NCI-H1092 treated with DMSO at 0.1 percent for 48 hours (cell line): ENCODE results near the gene CCDC74B.
"Not testable (repeated sequence)": the region's sequence is repeated elsewhere in the genome, so short reads cannot be mapped to it uniquely, and the experiment has no call there.

Experiments
- DNase-seq: peaks from one replicate; lab custom pipeline; 2025; lab: John Stamatoyannopoulos, UW

CCDC74B gene

DNA sequence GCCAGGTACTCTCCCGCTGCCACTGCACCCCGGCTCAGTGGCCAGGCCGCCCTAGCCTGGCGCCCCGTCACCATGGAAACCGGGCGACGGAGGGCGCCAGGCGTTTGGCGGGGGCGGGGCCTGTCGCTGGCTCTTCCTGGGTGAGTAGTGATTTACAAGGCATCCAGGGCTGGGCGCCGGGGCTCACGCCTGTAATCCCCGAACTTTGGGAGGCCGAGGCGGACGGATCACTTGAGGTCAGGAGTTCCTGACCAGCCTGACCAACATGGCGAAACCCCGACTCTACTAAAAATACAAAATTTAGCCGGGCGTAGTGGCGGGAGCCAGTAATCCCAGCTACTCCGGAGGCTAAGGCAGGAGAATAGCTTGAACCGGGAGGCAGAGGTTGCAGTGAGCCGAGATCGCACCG is at the start of gene CCDC74B:
TSS of gene CCDC74B (minus strand) at position 107 of the 409 bp plus-strand sequence. CDS start 116 bp downstream, outside the sequence.
- peak; percentile 48 for DNase-seq

DNA sequence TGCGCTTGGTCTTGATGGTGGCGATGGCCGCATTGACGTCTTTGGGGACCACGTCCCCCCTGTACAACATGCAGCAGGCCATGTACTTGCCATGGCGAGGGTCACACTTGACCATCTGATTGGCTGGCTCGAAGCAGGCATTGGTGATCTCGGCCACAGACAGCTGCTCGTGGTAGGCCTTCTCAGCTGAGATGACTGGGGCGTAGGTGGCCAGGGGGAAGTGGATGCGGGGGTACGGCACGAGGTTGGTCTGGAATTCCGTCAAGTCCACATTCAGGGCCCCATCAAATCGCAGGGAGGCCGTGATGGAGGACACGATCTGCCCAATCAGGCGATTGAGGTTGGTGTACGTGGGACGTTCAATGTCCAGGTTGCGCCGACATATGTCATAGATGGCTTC is 48.9 kb upstream of the CCDC74B start:
- not testable (repeated sequence) for DNase-seq

DNA sequence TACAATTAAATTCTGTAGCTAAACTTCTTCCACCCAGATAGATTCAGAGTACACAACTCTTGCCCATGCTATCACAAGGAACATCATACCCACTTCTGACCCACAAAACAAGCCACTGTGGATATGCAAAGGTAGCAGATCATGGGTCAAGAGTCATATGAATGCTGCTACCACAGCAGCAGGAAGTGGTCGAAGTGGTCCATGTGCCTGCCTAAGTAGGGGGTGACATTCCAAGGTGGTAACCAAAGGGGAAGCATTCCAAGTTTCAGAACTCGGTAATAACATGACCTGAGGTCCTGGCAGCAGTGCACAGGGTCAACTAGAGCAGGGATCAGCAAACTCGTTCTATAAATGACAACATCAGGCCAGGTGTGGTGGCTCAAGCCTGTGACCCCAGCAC is 47.5 kb upstream of the CCDC74B start:
- DNase-seq = not testable (repeated sequence)

DNA sequence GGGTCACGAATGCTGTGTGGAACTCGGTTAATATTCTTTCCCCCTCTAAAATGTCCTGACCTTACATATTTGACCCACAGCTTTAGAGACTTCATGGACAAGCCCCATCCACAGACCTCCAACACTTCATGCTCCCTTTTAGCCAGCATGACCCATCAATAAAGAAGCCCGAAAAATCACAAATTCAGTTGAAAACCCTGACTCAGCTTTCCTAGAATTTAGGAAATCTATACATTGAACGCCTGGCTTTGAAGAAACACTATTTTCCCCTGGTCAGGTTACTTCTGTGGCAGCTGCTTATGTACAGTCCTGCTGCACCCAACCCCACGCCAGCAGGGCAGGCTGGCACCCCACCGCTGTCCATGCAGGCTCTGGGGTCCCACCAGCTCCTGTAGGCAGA is 46.4 kb upstream of the CCDC74B start:
- not testable (repeated sequence) for DNase-seq

DNA sequence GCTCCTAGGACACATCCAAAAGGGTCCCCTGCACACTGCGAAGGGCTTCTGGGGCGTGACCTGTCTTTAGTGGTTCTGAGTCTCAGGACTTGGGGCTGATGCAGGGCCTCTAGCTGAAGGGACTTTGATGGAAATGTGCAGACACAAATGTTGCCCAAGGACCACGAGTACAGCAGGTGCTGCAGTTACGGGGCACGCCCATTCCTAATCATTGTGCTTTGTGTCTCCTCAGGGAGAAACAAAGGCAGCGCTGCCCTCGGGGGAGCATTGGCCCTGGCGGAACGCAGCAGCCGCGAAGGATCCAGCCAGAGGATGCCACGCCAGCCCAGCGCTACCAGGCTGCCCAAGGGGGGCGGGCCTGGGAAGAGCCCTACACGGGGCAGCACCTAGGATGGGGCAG is 45.3 kb upstream of the CCDC74B start:
- no peak for DNase-seq

DNA sequence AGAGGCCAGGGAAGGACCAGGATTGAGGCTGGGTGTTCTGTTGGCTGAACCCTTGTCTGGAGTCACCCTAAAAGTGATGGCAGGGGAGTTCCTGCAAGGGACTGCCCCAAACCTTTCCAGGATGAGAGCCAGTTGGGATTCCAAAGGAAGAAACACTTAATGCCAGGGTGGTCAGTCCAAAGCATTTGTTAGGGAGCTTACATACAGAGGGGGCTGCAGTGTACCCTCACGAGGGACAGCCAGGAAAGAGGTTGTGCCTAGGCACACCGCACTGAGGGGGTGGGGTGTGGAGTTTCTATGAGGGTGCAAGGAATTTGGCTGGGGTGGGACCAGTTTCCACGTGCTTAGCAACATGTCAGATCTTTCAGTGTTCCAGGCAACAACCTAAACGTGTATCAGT is 44.0 kb upstream of the CCDC74B start:
- not testable (repeated sequence) for DNase-seq

DNA sequence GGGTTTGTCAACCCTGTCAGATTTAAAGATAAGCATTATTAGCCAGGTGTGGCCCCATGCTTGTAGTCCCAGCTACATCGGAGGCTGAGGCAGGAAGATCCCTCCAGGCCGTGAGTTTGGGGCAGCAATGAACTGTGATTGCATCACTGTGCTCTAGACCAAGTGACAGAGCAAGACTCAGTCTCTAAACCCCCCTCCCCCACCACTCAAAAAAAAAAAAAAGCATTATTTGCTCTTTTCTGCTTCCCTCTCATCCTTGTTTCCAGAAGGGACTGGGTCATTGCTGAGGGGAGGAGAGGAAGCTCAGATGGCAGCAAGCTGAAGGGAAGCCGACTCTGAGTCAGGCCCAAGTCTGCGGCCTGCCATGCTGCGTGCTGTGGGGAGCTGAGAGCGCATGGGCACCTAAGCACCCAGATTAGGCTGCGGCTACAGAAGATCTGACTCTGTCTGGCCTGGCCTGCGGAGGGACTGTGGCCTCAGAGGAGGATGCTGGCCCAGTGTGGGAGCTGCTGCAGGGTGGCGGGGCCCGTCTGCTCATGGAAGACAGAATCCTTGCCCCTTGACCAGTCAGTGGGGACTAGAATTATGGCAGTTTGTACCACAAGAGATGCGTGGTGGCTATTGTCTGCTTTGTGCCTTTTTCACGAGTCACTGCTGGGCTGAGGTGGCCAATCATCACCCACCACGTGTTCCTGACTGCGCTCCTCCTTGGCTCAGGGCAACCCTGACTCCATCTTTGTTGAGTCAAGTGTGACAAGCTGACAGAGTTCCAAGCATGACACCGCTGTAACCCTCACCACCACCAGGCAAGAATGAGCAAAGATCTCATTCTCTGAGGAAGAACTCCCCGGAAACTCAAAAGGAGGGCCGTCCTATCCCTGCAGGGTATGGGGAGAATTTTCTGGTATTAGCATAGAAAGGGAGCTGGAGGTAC is 43.2 kb upstream of the CCDC74B start:
- not testable (repeated sequence) for DNase-seq

DNA sequence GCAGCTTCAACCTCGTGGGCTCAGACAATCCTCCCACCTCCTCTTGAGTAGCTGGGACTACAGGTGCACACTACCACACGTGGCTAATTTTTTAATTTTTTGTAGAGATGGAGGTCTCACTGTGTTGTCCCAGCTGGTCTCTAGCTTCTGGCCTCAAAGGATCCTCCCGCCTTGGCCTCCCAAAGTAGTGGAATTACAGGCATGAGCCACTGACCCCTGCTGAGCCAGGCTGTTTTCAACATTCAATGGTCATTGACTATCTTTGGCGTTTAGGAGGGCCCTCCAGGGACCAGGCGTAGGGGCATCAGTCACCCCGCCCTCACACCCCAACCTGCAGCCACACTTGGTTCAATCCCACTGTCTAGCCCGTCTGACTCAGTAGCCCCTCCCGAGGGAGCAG is 42.4 kb upstream of the CCDC74B start:
- DNase-seq = no peak

DNA sequence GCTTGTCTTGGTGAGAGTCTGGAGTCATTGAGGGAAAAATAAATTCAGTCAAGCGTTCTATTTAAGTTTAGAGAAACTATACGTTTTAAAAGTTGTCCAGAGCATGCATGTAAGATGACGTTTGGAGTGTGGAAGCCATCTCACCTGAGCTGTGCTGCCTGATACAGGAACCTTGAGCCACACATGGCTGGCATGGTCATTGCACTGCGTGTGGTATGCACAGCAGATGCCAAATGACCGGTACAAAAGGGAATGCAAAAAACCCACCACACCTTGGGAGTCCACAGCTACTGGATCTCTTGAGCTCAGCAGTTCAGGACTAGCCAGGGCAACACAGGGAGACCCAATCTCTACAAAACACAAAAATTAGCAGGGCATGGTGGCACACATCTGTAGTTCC is 41.5 kb upstream of the CCDC74B start:
- no peak for DNase-seq

DNA sequence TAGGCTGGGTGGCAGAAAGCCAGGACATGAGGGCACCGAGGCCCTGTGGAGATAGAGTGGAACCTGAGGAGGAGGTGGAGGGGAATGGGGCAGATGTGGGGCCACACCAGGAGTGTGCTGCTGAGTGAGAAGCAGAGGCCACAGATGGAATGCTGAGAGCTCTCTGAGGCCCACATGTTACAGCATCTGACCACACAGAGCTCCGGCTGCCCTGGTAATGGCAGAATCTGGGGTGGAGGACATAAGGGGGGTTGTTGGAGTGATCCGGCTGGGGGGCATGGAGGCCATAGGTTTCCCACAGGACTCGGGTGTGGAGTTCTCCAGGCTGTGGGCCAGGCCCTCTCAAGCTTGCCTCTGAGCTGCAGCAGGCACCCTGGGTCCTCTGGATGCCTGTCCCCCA is 41.0 kb upstream of the CCDC74B start:
- no peak for DNase-seq

DNA sequence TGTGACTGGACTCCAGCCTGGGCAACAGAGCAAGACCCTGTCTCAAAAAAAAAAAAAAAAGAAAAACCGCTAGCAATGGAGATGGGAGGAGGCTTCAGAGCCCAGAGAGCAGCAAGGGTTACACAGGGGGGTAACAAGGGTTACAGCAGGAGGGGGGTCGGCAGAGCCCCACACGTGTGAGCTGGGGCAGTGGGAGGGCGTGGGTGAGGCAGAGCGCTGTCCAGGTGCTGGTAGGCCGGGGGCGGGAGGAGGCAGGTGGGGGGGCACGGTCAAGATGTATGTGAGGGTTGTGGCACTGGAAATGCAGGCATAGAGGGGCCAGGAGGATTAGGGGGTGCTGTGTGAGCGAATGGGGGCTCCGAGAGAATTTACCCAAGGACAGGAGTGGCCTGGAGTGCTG is 40.5 kb upstream of the CCDC74B start:
- DNase-seq = no peak

DNA sequence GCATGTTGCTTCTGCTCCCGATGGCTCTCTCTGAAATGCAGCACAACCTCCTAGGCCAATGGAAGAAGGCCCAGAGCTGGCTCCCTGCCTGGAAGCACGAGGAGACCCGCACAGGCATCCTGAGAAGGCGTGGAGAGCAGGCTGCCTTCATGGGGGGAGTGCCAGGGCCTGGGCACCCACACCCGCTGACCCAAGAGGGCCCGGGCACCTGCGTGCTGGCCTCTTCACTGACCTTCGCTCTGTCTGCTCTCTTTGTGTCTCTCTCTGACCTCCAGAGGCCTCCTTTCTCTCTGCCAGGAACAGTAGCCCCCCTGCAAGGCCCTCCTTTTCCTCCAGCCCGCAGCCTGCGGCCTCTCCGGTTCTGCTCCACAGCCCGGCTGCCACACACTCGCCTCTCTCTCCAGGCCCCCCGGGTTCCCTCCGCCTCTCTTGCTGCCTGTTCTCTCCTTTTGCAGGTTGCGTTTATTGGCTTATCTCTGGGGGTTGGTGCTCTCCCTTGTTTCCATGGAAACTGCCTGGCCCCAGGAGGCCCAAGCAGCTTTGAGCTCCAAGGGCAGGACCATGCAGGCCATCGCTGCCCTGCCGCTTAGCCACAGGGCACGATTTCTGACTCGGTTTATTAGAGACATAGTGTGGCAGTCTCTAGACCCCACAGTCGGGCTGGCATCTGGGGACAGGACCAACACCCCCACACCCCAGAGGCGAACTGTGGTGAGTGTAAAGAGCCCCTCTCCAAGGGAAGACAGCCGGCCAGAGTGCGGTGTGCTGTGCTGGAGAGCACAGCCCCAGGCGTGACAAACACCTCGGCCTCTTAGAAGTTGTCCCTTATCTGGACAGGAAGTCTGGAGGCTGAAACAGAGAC is 38.8 kb upstream of the CCDC74B start:
- DNase-seq = no peak

DNA sequence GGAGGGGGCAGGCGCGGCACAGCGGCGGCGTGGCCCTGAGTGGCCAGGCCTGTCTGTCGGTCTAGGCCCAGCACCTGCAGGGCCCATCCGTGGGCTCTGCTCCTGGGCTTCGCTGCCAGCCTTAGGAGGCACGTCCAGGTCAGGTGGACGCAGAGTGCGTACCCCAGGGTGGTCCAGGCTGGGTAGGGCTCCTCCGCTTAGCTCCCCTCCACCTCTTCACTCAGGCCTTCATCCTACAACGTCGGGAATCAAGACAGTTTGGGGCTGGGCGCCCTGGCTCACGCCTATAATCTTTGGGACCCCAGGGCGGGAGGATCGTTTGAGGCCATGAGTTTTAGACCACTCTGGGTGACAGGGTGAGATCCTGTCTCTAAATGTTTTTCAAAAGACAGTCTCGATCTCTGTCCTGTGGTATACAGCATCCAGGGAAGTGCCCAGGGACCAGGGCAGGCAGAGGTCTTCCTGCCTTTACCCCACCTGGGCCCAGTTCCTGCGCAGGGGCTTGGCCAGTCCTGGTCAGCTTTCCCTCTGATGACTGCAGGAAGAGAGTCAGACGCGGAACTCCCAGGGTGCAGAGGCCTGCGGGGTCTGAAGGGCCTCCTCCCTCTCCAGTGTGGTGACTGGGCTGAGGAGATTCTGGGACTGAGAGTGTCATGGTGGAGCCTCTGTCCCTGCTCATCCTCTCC is 38.1 kb upstream of the CCDC74B start:
- not testable (repeated sequence) for DNase-seq

DNA sequence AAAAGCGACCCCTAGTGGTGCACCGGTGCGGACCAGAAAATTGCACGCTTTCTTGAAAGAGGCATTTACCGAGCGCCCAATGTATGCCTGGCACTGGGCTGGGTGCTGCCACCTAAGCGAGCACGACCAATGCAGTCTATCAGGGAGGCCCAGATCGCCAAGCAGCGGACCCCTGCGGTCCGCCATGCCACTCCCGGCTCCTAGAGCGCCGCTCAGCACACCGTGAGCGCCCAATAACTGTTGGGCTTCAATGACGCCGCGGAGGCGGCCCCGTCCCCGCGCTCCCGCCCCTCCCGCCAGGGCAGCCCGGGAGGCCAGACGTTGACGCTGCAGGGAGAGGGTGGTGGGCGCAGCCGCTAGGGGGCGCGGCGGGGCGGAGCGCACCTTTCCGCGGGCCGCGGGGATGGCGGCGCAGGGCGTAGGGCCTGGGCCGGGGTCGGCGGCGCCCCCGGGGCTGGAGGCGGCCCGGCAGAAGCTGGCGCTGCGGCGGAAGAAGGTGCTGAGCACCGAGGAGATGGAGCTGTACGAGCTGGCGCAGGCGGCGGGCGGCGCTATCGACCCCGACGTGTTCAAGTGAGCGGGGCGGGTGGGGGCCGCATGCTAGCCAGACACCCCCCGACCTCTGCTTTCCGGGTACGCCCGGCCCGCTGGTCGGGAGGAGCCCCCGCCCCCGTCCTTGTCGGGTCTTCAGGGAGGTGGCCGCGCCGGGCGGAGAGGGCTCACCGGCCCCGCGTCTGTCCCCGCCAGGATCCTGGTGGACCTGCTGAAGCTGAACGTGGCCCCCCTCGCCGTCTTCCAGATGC is 37.2 kb upstream of the CCDC74B start, which contains the start of gene MZT2B:
TSS of gene MZT2B (plus strand) at position 383 of the 803 bp plus-strand sequence. CDS start at position 404, 21 bp downstream.
- peak; percentile 71 for DNase-seq

DNA sequence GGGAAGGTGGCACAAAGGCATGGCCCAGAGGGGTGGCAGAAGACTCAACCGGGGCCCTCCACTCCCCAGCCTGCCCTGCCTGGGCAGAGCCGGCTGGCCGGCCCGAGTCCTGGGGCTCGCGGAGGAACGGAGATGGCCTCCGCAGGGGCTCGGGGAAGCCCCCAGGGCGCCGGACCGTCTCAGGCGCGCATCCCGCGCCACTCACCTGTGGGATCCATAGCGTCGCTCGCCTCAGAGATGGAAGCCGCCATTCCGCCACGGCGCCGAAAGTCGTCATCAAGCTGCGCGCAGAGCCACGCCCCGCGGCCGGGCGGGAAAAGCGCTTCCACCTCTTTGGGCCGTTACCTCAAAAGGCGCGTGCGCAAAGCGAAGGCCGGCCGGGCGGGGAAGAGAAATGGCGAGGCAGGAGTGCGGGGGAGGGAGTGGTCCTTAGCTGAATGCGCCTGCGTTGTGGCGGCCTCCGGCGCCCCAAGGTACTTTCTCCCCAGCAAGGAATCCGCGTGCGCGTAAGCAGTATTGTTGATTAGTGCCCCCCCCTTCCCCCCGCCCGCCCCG is 36.5 kb upstream of the CCDC74B start, which contains the start of gene SMPD4:
TSS of gene SMPD4 (minus strand) at position 278 of the 555 bp plus-strand sequence. CDS start 5,010 bp downstream, outside the sequence.
- DNase-seq = peak; percentile 88

DNA sequence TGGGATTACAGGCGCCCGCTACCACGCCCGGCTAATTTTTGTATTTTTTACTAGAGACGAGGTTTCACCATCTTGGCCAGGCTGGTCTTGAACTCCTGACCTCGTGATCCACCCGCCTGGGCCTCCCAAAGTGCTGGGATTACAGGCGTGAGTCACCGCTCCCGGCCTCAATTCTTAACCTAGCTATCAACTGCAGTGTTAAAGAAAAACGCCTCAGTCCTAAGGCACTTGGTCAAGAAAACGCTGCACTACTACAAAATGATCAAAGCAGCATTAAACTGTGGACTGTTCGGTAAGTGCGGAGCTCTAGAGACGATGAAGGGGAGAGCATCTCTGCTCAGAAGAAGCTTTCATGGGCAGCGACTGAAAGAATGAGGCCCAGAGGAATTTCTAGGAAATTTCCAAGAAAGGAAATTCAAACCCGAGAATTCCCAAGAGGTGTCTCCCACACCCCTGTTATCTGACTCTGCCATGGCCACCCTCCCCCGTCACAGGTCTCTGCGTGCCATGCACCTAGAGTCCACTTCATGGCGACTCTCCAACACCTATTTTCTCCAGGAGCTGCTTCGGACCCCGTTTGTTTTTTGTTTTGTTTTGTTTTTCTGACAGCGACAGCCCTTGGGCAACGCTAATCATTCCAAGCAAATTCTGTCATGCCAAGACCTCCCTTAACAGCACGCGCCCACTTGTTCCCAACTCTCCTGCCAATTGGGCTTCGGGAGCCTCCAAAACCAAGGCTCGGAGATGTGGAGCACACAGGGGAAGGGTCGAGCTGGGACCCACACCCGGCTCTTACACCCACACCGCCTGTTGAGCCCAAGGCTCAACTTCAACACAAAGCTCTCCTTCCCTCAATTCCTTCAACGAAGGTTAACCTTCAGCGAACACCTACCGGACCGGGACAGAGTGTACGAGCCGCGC is 35.8 kb upstream of the CCDC74B start:
- not testable (repeated sequence) for DNase-seq

DNA sequence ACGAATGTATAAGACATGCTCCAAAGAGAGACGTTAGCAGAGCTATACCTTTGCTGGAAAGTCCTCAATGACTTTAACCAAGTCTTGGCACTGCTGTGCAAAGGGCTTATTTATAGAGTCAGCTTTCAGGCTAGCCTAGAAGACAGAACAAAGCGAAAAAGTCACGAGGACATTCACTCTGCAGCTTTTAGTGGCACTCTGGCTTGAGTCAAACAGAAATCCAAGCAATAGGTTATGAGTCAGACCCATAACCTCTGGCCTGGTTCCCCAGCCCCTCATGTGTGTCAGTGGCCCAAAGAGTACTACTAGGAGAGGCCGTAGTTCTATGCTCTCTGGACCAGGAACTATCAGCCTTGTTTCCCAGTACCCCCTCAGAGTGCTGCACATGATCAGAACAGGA is 30.0 kb upstream of the CCDC74B start:
- not testable (repeated sequence) for DNase-seq

DNA sequence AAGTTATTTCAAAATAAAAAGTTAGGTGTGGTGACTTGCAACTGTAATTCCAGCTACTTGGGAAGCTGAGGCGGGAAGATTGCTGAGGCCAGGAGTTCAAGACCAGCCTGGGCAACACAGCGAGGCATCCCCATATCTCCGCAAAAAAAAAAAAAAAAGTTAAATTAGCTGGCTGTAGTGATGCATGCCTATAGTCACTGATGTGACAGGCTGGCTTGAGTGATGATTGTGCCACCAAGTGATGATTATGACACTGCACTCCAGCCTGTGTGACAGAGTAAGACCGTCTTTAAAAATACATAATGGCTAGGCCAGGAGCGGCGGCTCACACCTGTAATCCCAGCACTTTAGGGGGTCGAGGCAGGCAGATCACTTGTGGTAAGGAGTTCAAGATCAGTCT is 25.0 kb upstream of the CCDC74B start:
- DNase-seq = no peak

DNA sequence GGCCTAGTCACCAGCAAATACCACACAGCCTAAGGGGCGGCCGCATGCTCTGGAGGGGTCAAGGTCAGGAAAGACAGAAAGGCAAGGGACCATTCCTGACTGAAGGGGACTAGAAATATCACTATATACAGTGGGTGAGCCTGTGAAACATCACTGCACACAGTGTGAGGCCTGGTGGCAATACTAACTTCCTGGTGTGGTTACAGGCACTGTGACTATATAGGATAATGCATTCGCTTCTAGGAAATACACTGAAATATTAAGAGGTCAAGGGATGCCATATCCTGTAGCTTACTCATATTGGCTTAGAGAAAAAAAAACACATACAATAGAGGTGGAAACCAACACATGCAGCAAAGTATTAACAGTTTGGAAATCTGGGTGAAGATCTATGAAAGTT is 24.3 kb upstream of the CCDC74B start:
- not testable (repeated sequence) for DNase-seq

DNA sequence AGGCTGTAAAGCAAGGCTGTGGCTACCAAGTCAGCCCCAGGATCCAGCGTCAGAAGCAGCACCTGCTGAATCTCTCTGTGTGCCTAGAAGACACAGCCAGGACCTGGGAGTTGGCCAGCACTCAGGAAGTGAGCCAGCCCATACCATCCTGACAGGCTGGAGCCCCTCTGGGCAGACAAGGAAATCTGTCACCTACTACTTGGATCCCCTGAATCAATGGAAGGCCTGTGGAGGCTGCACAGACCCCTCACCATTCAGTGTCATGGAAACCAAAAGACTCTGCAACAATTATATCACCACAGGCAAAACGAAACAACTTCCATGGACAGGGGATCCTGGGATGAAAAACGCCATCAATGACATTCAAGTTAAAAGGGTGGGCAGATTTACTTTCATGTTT is 21.7 kb upstream of the CCDC74B start:
- not testable (repeated sequence) for DNase-seq
